GM23338 (cell line): ENCODE measurements around the gene LDHA. TPM values are rescaled to one million over a fixed set of nuclear protein-coding genes. Genes with fewer than 3 reads are reported as not detected.

Experiments
- ATAC-seq: fragments of 200-7000 bp; cut with Tn5 transposase; 3 replicates; pipeline ENCODE4 v1.9.1; 2020
- DNase-seq: peaks from one replicate; pipeline ENCODE4 v3.0.0-alpha.2; 2015; ENCODE audit warnings: low spot score
- H2AFZ ChIP-seq: fragments of 200-600 bp; sonication (generic); 2 replicates; pipeline ENCODE4 v1.8.0; 2016; ENCODE audit warnings: antibody characterized with exemption, mild to moderate bottlenecking, moderate library complexity
- H3F3A ChIP-seq: fragments of 200-600 bp; sonication (generic); replicated peaks from 2 replicates; pipeline ENCODE4 v1.8.0; 2017; ENCODE audit warnings: antibody characterized with exemption, mixed run types, low read depth
- H3K27ac ChIP-seq: fragments of 200-600 bp; sonication (generic); 2 replicates; pipeline ENCODE4 v1.6.1; 2016; ENCODE audit warnings: low read depth
- H3K27me3 ChIP-seq: fragments of 200-600 bp; sonication (generic); 2 replicates; pipeline ENCODE4 v1.8.0; 2016; ENCODE audit warnings: mild to moderate bottlenecking, mixed run types, moderate library complexity; ENCODE audit not compliant: insufficient read depth
- H3K36me3 ChIP-seq: fragments of 200-600 bp; sonication (generic); 2 replicates; pipeline ENCODE4 v1.8.0; 2016; ENCODE audit warnings: mild to moderate bottlenecking; ENCODE audit not compliant: insufficient read depth
- H3K4me1 ChIP-seq: fragments of 200-600 bp; sonication (generic); 2 replicates; pipeline ENCODE4 v1.8.0; 2016; ENCODE audit warnings: mild to moderate bottlenecking, moderate library complexity; ENCODE audit not compliant: insufficient read depth
- H3K4me2 ChIP-seq: fragments of 200-600 bp; sonication (generic); 2 replicates; pipeline ENCODE4 v1.7.1; 2017; ENCODE audit warnings: mixed run types
- H3K4me3 ChIP-seq: fragments of 200-600 bp; sonication (generic); 2 replicates; pipeline ENCODE4 v1.6.1; 2016; ENCODE audit warnings: mixed run types
- H3K79me2 ChIP-seq: fragments of 200-600 bp; sonication (generic); replicated peaks from 2 replicates; pipeline ENCODE4 v1.8.0; 2017; ENCODE audit warnings: mild to moderate bottlenecking; ENCODE audit not compliant: insufficient read depth
- H3K9me2 ChIP-seq: fragments of 200-600 bp; sonication (generic); 2 replicates; pipeline ENCODE4 v1.8.0; 2017; ENCODE audit not compliant: insufficient read depth
- H4K20me1 ChIP-seq: fragments of 200-600 bp; sonication (generic); replicated peaks from 2 replicates; pipeline ENCODE4 v1.8.0; 2017; ENCODE audit warnings: mild to moderate bottlenecking; ENCODE audit not compliant: insufficient read depth
- H3K27ac Mint-ChIP-seq: 2 replicates; pipeline ENCODE4 v1.8.0; 2020; ENCODE audit warnings: inconsistent platforms, mild to moderate bottlenecking, moderate library complexity, mixed read lengths
- H3K27me3 Mint-ChIP-seq: 3 replicates; pipeline ENCODE4 v1.8.0; 2022; ENCODE audit warnings: low read depth, mild to moderate bottlenecking, moderate library complexity, mixed read lengths, inconsistent platforms; ENCODE audit not compliant: insufficient read depth, poor library complexity
- H3K36me3 Mint-ChIP-seq: 3 replicates; pipeline ENCODE4 v1.8.0; 2021; ENCODE audit warnings: low read depth, mild to moderate bottlenecking, inconsistent platforms, moderate library complexity, mixed read lengths
- H3K4me1 Mint-ChIP-seq: 3 replicates; pipeline ENCODE4 v1.8.0; 2020; ENCODE audit warnings: mild to moderate bottlenecking, inconsistent platforms, mixed read lengths
- H3K4me3 Mint-ChIP-seq: 3 replicates; pipeline ENCODE4 v1.8.0; 2021; ENCODE audit warnings: moderate library complexity, mild to moderate bottlenecking, inconsistent platforms, mixed read lengths
- H3K9me3 Mint-ChIP-seq: 3 replicates; pipeline ENCODE4 v1.8.0; 2020; ENCODE audit warnings: moderate library complexity, mild to moderate bottlenecking, inconsistent platforms, mixed read lengths
- CREB1 ChIP-seq: fragments of 250-450 bp; sonication (Bioruptor Pico); IDR thresholded peaks from 2 replicates; pipeline ENCODE4 v1.5.0; 2020; ENCODE audit warnings: low read depth, mild to moderate bottlenecking, moderate library complexity
- EZH2 ChIP-seq: fragments of 200-600 bp; sonication (generic); IDR thresholded peaks from one replicate; pipeline ENCODE4 v1.8.0; 2017; ENCODE audit warnings: antibody characterized with exemption, mild to moderate bottlenecking, low read depth; ENCODE audit not compliant: unreplicated experiment
- EZH2phosphoT487 ChIP-seq: fragments of 200-600 bp; sonication (generic); IDR thresholded peaks from one replicate; pipeline ENCODE4 v1.8.1; 2018; ENCODE audit warnings: antibody characterized with exemption; ENCODE audit not compliant: unreplicated experiment
- JUNB ChIP-seq: IDR thresholded peaks from one replicate; pipeline ENCODE4 v1.6.1; 2016; ENCODE audit warnings: antibody characterized with exemption; ENCODE audit not compliant: unreplicated experiment
- NANOG ChIP-seq: IDR thresholded peaks from 2 replicates; pipeline ENCODE4 v1.6.1; 2016; ENCODE audit warnings: antibody characterized with exemption, borderline replicate concordance
- POLR2AphosphoS5 ChIP-seq: IDR thresholded peaks from 2 replicates; pipeline ENCODE4 v1.6.1; 2016; ENCODE audit warnings: antibody characterized with exemption, low read depth
- STAT1 ChIP-seq: IDR thresholded peaks from one replicate; pipeline ENCODE4 v1.6.1; 2016; ENCODE audit warnings: antibody characterized with exemption; ENCODE audit not compliant: unreplicated experiment
- ZNF114 ChIP-seq: fragments of 250-450 bp; sonication (Bioruptor Pico); IDR thresholded peaks from 2 replicates; pipeline ENCODE4 v1.5.0; 2020; ENCODE audit warnings: mild to moderate bottlenecking, moderate library complexity
- ZNF331 ChIP-seq: fragments of 250-450 bp; sonication (Bioruptor Pico); IDR thresholded peaks from 2 replicates; pipeline ENCODE4 v1.5.0; 2020; ENCODE audit warnings: low read depth, mild to moderate bottlenecking, moderate library complexity
- ZNF462 ChIP-seq: fragments of 250-450 bp; sonication (Bioruptor Pico); IDR thresholded peaks from 2 replicates; pipeline ENCODE4 v1.5.0; 2020; ENCODE audit warnings: mild to moderate bottlenecking, moderate library complexity
- polyA plus RNA-seq: library from polyadenylated mRNA; unstranded; fragments of >200 nt; fragmentation: Nextera tagmentation; extraction: Ambion mirVana; gene quantifications from 2 replicates; pipeline ENCODE4 v1.2.1, GENCODE V29; 2016
- total RNA-seq: library from RNA; depleted of rRNA; stranded (reverse); fragments of >200 nt; shearing (Covaris generic); gene quantifications from 2 replicates; pipeline ENCODE4 v1.2.3, GENCODE V29; 2014
- TF ChIP-seq, protein P1 (sequence below), 2 experiments: fragments of 200-600 bp in 1 of 2; sonication (generic) in 1 of 2; conservative IDR thresholded peaks; 2 replicates each; pipeline versions ENCODE4 v1.5.1 to v1.6.1; 2016 to 2017; ENCODE audit warnings: antibody characterized with exemption in 2 of 2, low read depth in 2 of 2, mild to moderate bottlenecking in 2 of 2, moderate library complexity in 1 of 2
- TF ChIP-seq, protein P2 (sequence below): IDR thresholded peaks from one replicate; pipeline ENCODE4 v1.6.1; 2018; ENCODE audit warnings: antibody characterized with exemption; ENCODE audit not compliant: unreplicated experiment
- TF ChIP-seq, protein P3 (sequence below): IDR thresholded peaks from 2 replicates; pipeline ENCODE4 v1.6.1; 2016; ENCODE audit warnings: antibody characterized with exemption

LDHA gene
- total and polyA plus RNA-seq, 2 experiments from 2014 or later = 432 to 467 TPM

GRCh38 chr11:18419040-18419439 is 24.7 kb downstream of the LDHA start:
- no peaks in the 10 kb centered on the region for H3K79me2 ChIP-seq
- no peak overlapping the region for H3K4me3 Mint-ChIP-seq
- H3F3A ChIP-seq = no peaks in the 10 kb centered on the region
- no peaks in the 10 kb centered on the region for H3K27me3 Mint-ChIP-seq
- no peaks in the 10 kb centered on the region for H3K9me3 Mint-ChIP-seq
- no peaks in the 10 kb centered on the region for H3K36me3 Mint-ChIP-seq
- no peaks in the 10 kb centered on the region for H3K27me3 ChIP-seq
- no peaks in the 10 kb centered on the region for H3K4me1 Mint-ChIP-seq
- no peaks in the 10 kb centered on the region for H4K20me1 ChIP-seq
- H2AFZ ChIP-seq = no peak overlapping the region
- H3K36me3 ChIP-seq = no peaks in the 10 kb centered on the region
- H3K4me2 ChIP-seq = no peak overlapping the region
- H3K9me2 ChIP-seq = no peaks in the 10 kb centered on the region
- ATAC-seq (no peak), DNase-seq (no peak)
- H3K4me3 ChIP-seq = no peak overlapping the region
- H3K27ac ChIP-seq = no peak overlapping the region
- no peak overlapping the region for H3K27ac Mint-ChIP-seq
- no peaks in the 10 kb centered on the region for H3K4me1 ChIP-seq
- TF ChIP-seq STAT1 (no peak), ZNF462 (CRISPR knock-in tag) (no peak), EZH2phosphoT487 (no peak), POLR2AphosphoS5 (no peak), CREB1 (CRISPR knock-in tag) (no peak), NANOG (no peak), EZH2 (no peak), ZNF114 (CRISPR knock-in tag) (no peak), ZNF331 (CRISPR knock-in tag) (no peak), JUNB (no peak)
- TF ChIP-seq, protein P1, sequence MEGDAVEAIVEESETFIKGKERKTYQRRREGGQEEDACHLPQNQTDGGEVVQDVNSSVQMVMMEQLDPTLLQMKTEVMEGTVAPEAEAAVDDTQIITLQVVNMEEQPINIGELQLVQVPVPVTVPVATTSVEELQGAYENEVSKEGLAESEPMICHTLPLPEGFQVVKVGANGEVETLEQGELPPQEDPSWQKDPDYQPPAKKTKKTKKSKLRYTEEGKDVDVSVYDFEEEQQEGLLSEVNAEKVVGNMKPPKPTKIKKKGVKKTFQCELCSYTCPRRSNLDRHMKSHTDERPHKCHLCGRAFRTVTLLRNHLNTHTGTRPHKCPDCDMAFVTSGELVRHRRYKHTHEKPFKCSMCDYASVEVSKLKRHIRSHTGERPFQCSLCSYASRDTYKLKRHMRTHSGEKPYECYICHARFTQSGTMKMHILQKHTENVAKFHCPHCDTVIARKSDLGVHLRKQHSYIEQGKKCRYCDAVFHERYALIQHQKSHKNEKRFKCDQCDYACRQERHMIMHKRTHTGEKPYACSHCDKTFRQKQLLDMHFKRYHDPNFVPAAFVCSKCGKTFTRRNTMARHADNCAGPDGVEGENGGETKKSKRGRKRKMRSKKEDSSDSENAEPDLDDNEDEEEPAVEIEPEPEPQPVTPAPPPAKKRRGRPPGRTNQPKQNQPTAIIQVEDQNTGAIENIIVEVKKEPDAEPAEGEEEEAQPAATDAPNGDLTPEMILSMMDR (conservative IDR thresholded peaks at IDR 0.05; ENCODE audit: low read depth in 2 of 2) = no peak
- TF ChIP-seq, protein P2, sequence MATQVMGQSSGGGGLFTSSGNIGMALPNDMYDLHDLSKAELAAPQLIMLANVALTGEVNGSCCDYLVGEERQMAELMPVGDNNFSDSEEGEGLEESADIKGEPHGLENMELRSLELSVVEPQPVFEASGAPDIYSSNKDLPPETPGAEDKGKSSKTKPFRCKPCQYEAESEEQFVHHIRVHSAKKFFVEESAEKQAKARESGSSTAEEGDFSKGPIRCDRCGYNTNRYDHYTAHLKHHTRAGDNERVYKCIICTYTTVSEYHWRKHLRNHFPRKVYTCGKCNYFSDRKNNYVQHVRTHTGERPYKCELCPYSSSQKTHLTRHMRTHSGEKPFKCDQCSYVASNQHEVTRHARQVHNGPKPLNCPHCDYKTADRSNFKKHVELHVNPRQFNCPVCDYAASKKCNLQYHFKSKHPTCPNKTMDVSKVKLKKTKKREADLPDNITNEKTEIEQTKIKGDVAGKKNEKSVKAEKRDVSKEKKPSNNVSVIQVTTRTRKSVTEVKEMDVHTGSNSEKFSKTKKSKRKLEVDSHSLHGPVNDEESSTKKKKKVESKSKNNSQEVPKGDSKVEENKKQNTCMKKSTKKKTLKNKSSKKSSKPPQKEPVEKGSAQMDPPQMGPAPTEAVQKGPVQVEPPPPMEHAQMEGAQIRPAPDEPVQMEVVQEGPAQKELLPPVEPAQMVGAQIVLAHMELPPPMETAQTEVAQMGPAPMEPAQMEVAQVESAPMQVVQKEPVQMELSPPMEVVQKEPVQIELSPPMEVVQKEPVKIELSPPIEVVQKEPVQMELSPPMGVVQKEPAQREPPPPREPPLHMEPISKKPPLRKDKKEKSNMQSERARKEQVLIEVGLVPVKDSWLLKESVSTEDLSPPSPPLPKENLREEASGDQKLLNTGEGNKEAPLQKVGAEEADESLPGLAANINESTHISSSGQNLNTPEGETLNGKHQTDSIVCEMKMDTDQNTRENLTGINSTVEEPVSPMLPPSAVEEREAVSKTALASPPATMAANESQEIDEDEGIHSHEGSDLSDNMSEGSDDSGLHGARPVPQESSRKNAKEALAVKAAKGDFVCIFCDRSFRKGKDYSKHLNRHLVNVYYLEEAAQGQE = no peak
- TF ChIP-seq, protein P3, sequence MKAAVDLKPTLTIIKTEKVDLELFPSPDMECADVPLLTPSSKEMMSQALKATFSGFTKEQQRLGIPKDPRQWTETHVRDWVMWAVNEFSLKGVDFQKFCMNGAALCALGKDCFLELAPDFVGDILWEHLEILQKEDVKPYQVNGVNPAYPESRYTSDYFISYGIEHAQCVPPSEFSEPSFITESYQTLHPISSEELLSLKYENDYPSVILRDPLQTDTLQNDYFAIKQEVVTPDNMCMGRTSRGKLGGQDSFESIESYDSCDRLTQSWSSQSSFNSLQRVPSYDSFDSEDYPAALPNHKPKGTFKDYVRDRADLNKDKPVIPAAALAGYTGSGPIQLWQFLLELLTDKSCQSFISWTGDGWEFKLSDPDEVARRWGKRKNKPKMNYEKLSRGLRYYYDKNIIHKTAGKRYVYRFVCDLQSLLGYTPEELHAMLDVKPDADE = no peak
